Astrocyte (in vitro differentiated cells and primary cell): ENCODE results near the gene MYH15. TPM values are rescaled to one million over a fixed set of nuclear protein-coding genes. Genes with fewer than 3 reads are reported as not detected.

Source experiments
- DNase-seq: peaks from one replicate; pipeline ENCODE4 v3.0.0-alpha.2; 2010; ENCODE audit warnings: low read depth
- FAIRE-seq: peaks from 2 replicates; lab custom pipeline; 2011; peaks lifted over from hg19 to GRCh38; lab: Jason Lieb, UNC
- H2AFZ ChIP-seq: 2 replicates; pipeline ENCODE4 v1.6.0; 2012; ENCODE audit warnings: low read depth, low read length, inconsistent platforms
- H3K27ac ChIP-seq: 2 replicates; pipeline ENCODE4 v1.5.1; 2011; ENCODE audit warnings: low read depth, low read length, inconsistent platforms
- H3K27me3 ChIP-seq: 2 replicates; pipeline ENCODE4 v1.6.0; 2011; ENCODE audit warnings: low read length, inconsistent platforms; ENCODE audit not compliant: insufficient read depth
- H3K36me3 ChIP-seq: 2 replicates; pipeline ENCODE4 v1.5.1; 2011; ENCODE audit warnings: low read length, inconsistent platforms; ENCODE audit not compliant: insufficient read depth
- H3K4me1 ChIP-seq: 2 replicates; pipeline ENCODE4 v1.5.1; 2011; ENCODE audit warnings: low read length, inconsistent platforms; ENCODE audit not compliant: insufficient read depth
- H3K4me2 ChIP-seq: 2 replicates; pipeline ENCODE4 v1.6.0; 2012; ENCODE audit warnings: low read length, inconsistent platforms
- H3K4me3 ChIP-seq: 2 replicates; pipeline ENCODE4 v1.5.1; 2011; ENCODE audit warnings: low read depth, mild to moderate bottlenecking, low read length, inconsistent platforms; ENCODE audit not compliant: insufficient read depth
- H3K79me2 ChIP-seq: 2 replicates; pipeline ENCODE4 v1.6.0; 2012; ENCODE audit warnings: mild to moderate bottlenecking, low read length, inconsistent platforms; ENCODE audit not compliant: insufficient read depth
- H3K9ac ChIP-seq: 2 replicates; pipeline ENCODE4 v1.6.0; 2012; ENCODE audit warnings: mild to moderate bottlenecking, low read length, inconsistent platforms
- H3K9me3 ChIP-seq: 2 replicates; pipeline ENCODE4 v1.5.1; 2012; ENCODE audit warnings: low read depth, mild to moderate bottlenecking, low read length, inconsistent platforms; ENCODE audit not compliant: insufficient read depth
- H4K20me1 ChIP-seq: 2 replicates; pipeline ENCODE4 v1.6.0; 2012; ENCODE audit warnings: low read length, inconsistent platforms; ENCODE audit not compliant: insufficient read depth
- H3K27ac Mint-ChIP-seq: one replicate; pipeline ENCODE4 v1.8.0; 2021; ENCODE audit warnings: mild to moderate bottlenecking, mixed read lengths; ENCODE audit not compliant: unreplicated experiment
- H3K27me3 Mint-ChIP-seq: one replicate; pipeline ENCODE4 v1.8.0; 2021; ENCODE audit warnings: low read depth, mixed read lengths; ENCODE audit not compliant: unreplicated experiment
- H3K36me3 Mint-ChIP-seq: one replicate; pipeline ENCODE4 v1.8.0; 2021; ENCODE audit warnings: low read depth, mixed read lengths; ENCODE audit not compliant: unreplicated experiment
- H3K4me1 Mint-ChIP-seq: one replicate; pipeline ENCODE4 v1.8.0; 2021; ENCODE audit warnings: low read depth, mixed read lengths; ENCODE audit not compliant: unreplicated experiment
- H3K4me3 Mint-ChIP-seq: one replicate; pipeline ENCODE4 v1.8.0; 2021; ENCODE audit warnings: mild to moderate bottlenecking, moderate library complexity, mixed read lengths; ENCODE audit not compliant: unreplicated experiment
- H3K9me3 Mint-ChIP-seq: one replicate; pipeline ENCODE4 v1.8.0; 2021; ENCODE audit warnings: mild to moderate bottlenecking, mixed read lengths; ENCODE audit not compliant: unreplicated experiment
- EZH2 ChIP-seq: IDR thresholded peaks from 2 replicates; pipeline ENCODE4 v1.6.1; 2012; ENCODE audit warnings: mild to moderate bottlenecking, low read length, inconsistent platforms; ENCODE audit not compliant: insufficient read depth
- total RNA-seq: library from RNA; stranded (reverse); gene quantifications from 2 replicates; pipeline ENCODE4 v1.2.1, GENCODE V29; 2021
- TF ChIP-seq, protein P1 (sequence below): IDR thresholded peaks from 2 replicates; pipeline ENCODE4 v1.5.1; 2011; ENCODE audit warnings: low read depth, mild to moderate bottlenecking, inconsistent platforms, low read length, moderate library complexity; ENCODE audit not compliant: insufficient read depth

The MYH15 gene
- total RNA-seq, 1 donor from 2014 or later = 0.59 TPM

DNA sequence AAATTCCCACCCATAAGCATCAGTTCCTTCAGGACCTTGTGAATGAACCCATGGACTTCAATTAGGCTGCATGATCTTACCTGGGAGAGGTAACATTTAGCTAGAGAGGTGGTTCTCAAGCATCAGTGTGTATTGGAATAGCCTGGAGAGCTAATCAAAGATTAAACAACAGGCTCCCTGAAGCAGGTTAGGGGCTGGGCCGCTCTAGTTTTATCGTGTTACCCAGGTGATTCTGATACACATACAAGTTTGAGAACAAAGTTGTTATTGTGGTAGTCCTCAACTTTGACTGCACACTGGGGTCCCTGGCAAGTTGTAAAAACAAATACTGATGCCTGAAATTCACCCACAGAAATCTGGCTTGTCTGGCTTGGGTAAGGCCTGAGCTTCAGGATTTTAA lies 31.2 kb downstream of the MYH15 start:
- Mint-ChIP-seq H3K36me3 (no peaks in the 10 kb centered on the region), H3K27ac (no peak overlapping the region), H3K27me3 (no peaks in the 10 kb centered on the region), H3K9me3 (no peaks in the 10 kb centered on the region), H3K4me1 (no peaks in the 10 kb centered on the region), H3K4me3 (no peak overlapping the region)
- FAIRE-seq = no peak
- DNase-seq = no peak
- Histone ChIP-seq H3K4me3 (no peak overlapping the region), H3K4me1 (no peaks in the 10 kb centered on the region), H3K27me3 (no peaks in the 10 kb centered on the region), H3K79me2 (no peaks in the 10 kb centered on the region), H3K4me2 (no peak overlapping the region), H3K36me3 (no peaks in the 10 kb centered on the region), H3K9me3 (no peaks in the 10 kb centered on the region), H3K27ac (no peak overlapping the region), H3K9ac (no peak overlapping the region), H2AFZ (no peak overlapping the region), H4K20me1 (no peaks in the 10 kb centered on the region)
- TF ChIP-seq, protein P1, sequence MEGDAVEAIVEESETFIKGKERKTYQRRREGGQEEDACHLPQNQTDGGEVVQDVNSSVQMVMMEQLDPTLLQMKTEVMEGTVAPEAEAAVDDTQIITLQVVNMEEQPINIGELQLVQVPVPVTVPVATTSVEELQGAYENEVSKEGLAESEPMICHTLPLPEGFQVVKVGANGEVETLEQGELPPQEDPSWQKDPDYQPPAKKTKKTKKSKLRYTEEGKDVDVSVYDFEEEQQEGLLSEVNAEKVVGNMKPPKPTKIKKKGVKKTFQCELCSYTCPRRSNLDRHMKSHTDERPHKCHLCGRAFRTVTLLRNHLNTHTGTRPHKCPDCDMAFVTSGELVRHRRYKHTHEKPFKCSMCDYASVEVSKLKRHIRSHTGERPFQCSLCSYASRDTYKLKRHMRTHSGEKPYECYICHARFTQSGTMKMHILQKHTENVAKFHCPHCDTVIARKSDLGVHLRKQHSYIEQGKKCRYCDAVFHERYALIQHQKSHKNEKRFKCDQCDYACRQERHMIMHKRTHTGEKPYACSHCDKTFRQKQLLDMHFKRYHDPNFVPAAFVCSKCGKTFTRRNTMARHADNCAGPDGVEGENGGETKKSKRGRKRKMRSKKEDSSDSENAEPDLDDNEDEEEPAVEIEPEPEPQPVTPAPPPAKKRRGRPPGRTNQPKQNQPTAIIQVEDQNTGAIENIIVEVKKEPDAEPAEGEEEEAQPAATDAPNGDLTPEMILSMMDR = no peak
- no peak for TF ChIP-seq EZH2

DNA sequence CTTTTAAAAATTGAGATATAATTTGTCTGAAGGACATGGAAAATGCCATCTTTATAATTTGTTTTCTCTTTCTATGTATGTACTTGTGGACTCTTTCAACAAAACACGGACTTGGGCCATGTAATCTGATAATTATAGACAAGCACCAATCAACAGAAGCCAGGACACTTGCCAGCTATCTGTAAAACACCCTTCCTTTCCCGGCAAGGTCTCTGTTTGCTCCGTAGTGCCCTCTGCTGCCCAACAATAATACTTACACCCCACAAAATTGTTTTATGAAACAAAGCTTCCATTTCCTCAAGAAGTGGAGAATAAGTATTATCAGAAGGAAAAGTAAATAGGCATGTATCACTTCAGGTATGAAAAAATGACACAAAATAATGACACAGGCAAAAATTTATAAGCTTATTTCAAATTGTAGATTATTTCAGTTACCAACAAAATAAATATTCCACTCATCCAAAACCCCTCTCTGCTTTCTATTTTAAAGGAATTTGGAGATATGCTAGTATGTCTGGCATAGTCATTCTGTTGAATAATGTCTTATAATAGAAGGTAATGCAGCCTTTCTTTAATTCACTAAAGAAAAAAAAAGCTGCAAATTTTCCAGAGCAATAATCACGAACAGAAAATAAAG lies 32.8 kb downstream of the MYH15 start:
- no peaks in the 10 kb centered on the region for H4K20me1 ChIP-seq
- no peaks in the 10 kb centered on the region for H3K9me3 Mint-ChIP-seq
- no peaks in the 10 kb centered on the region for H3K79me2 ChIP-seq
- no peaks in the 10 kb centered on the region for H3K27me3 Mint-ChIP-seq
- H3K36me3 ChIP-seq = no peaks in the 10 kb centered on the region
- H3K9ac ChIP-seq = no peak overlapping the region
- H3K27ac Mint-ChIP-seq = no peak overlapping the region
- peaks cover 4% of the 10 kb centered on the region for H3K4me1 ChIP-seq
- H2AFZ ChIP-seq = no peak overlapping the region
- peaks cover 2% of the 10 kb centered on the region for H3K4me1 Mint-ChIP-seq
- no peaks in the 10 kb centered on the region for H3K27me3 ChIP-seq
- TF ChIP-seq, protein P1 = peak; percentile 70
- TF ChIP-seq EZH2 = no peak
- H3K4me3 ChIP-seq = no peak overlapping the region
- no peak overlapping the region for H3K4me2 ChIP-seq
- H3K4me3 Mint-ChIP-seq = no peak overlapping the region
- peak; percentile 80 for FAIRE-seq
- no peaks in the 10 kb centered on the region for H3K36me3 Mint-ChIP-seq
- no peak overlapping the region for H3K27ac ChIP-seq
- no peaks in the 10 kb centered on the region for H3K9me3 ChIP-seq
- peak; percentile 51 for DNase-seq

DNA sequence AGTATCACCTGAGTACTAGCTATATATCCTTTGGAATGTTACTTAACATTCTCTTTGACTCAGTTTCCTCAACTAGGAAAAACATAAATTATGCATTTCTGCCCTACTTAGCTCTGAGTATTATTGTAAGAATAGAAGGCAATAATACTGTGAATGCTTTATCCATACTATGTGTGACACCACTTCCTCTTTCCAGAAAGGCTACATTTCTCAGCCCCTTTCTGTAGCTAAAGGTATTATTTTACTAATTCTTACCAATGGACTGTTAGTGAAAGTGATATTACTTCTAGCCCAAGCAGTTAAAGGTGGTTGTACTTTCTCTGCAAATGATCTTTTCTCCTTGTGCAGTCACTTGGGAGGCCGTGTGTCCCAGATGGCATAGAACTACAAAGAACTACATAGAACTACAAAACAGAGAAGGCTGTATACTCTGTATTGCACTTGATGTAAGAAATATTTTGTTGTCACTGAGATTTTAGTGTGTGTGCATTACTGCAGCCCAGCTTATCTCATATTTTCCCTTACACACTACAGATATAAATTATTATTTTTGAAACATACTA lies 35.1 kb downstream of the MYH15 start:
- Mint-ChIP-seq H3K36me3 (no peaks in the 10 kb centered on the region), H3K27me3 (no peaks in the 10 kb centered on the region), H3K27ac (no peak overlapping the region), H3K4me3 (no peak overlapping the region), H3K4me1 (peaks cover 20% of the 10 kb centered on the region), H3K9me3 (no peaks in the 10 kb centered on the region)
- no peaks in the 10 kb centered on the region for H3K79me2 ChIP-seq
- no peak overlapping the region for H3K27ac ChIP-seq
- H3K4me2 ChIP-seq = no peak overlapping the region
- no peak overlapping the region for H2AFZ ChIP-seq
- H3K4me3 ChIP-seq = no peak overlapping the region
- FAIRE-seq (no peak), DNase-seq (no peak)
- H3K36me3 ChIP-seq = no peaks in the 10 kb centered on the region
- peaks cover 22% of the 10 kb centered on the region for H3K4me1 ChIP-seq
- no peaks in the 10 kb centered on the region for H3K27me3 ChIP-seq
- no peaks in the 10 kb centered on the region for H3K9me3 ChIP-seq
- TF ChIP-seq, protein P1 = no peak
- TF ChIP-seq EZH2 = no peak
- H3K9ac ChIP-seq = no peak overlapping the region
- no peaks in the 10 kb centered on the region for H4K20me1 ChIP-seq
